T-helper 1 cell treated with Interleukin-12 subunit alpha and Interleukin-12 subunit beta and Interleukin-4 antibody, amounts not matched to agents 30 μg/mL and 1 μg/mL, for 36 hours (primary cell): ENCODE results near the gene EPHA3.

ENCODE experiments used
- H3K27ac Mint-ChIP-seq: one replicate; pipeline ENCODE4 v1.8.0; 2021; ENCODE audit warnings: mild to moderate bottlenecking, mixed read lengths
- H3K27me3 Mint-ChIP-seq: one replicate; pipeline ENCODE4 v1.8.0; 2021; ENCODE audit warnings: low read depth, mixed read lengths
- H3K36me3 Mint-ChIP-seq: one replicate; pipeline ENCODE4 v1.8.0; 2021; ENCODE audit warnings: low read depth, mixed read lengths
- H3K4me1 Mint-ChIP-seq: one replicate; pipeline ENCODE4 v1.8.0; 2021; ENCODE audit warnings: low read depth, mixed read lengths
- H3K4me3 Mint-ChIP-seq: one replicate; pipeline ENCODE4 v1.8.0; 2021; ENCODE audit warnings: mild to moderate bottlenecking, moderate library complexity, mixed read lengths
- H3K9me3 Mint-ChIP-seq: one replicate; pipeline ENCODE4 v1.8.0; 2021; ENCODE audit warnings: mixed read lengths

EPHA3 gene

GRCh38 chr3:89227634-89228033 is 120.2 kb downstream of the EPHA3 start:
- Mint-ChIP-seq H3K27me3 (no peaks in the 10 kb centered on the region), H3K27ac (no peak overlapping the region), H3K4me1 (no peaks in the 10 kb centered on the region), H3K4me3 (no peak overlapping the region), H3K36me3 (no peaks in the 10 kb centered on the region), H3K9me3 (no peaks in the 10 kb centered on the region)

GRCh38 chr3:89232155-89232554 is 124.7 kb downstream of the EPHA3 start:
- H3K4me1 Mint-ChIP-seq = no peaks in the 10 kb centered on the region
- H3K4me3 Mint-ChIP-seq = no peak overlapping the region
- no peaks in the 10 kb centered on the region for H3K36me3 Mint-ChIP-seq
- no peaks in the 10 kb centered on the region for H3K27me3 Mint-ChIP-seq
- no peaks in the 10 kb centered on the region for H3K9me3 Mint-ChIP-seq
- no peak overlapping the region for H3K27ac Mint-ChIP-seq

GRCh38 chr3:89234620-89235019 is 127.2 kb downstream of the EPHA3 start:
- H3K4me1 Mint-ChIP-seq = no peaks in the 10 kb centered on the region
- H3K27me3 Mint-ChIP-seq = no peaks in the 10 kb centered on the region
- H3K4me3 Mint-ChIP-seq = no peak overlapping the region
- H3K9me3 Mint-ChIP-seq = no peaks in the 10 kb centered on the region
- no peak overlapping the region for H3K27ac Mint-ChIP-seq
- H3K36me3 Mint-ChIP-seq = no peaks in the 10 kb centered on the region

GRCh38 chr3:89238846-89239245 is 131.4 kb downstream of the EPHA3 start:
- Mint-ChIP-seq H3K27me3 (no peaks in the 10 kb centered on the region), H3K27ac (no peak overlapping the region), H3K4me3 (no peak overlapping the region), H3K9me3 (no peaks in the 10 kb centered on the region), H3K36me3 (no peaks in the 10 kb centered on the region), H3K4me1 (no peaks in the 10 kb centered on the region)

- Mint-ChIP-seq H3K9me3 (no peaks in the 10 kb centered on the region), H3K27me3 (no peaks in the 10 kb centered on the region), H3K4me3 (no peak overlapping the region), H3K36me3 (no peaks in the 10 kb centered on the region), H3K27ac (no peak overlapping the region), H3K4me1 (no peaks in the 10 kb centered on the region)
These were observed 132.4 kb downstream of the EPHA3 start for GRCh38 chr3:89239774-89240173.

- Mint-ChIP-seq H3K4me3 (no peak overlapping the region), H3K27me3 (no peaks in the 10 kb centered on the region)
These were observed 138.2 kb downstream of the EPHA3 start for GRCh38 chr3:89245612-89246011.

GRCh38 chr3:89246326-89246725 is 138.9 kb downstream of the EPHA3 start:
- Mint-ChIP-seq H3K4me1 (no peaks in the 10 kb centered on the region), H3K4me3 (no peak overlapping the region), H3K9me3 (no peaks in the 10 kb centered on the region), H3K27me3 (no peaks in the 10 kb centered on the region), H3K36me3 (no peaks in the 10 kb centered on the region), H3K27ac (no peak overlapping the region)

More at GRCh38 chr3:89245612-89246011, 138.2 kb downstream of the EPHA3 start:
- Mint-ChIP-seq H3K27ac (no peak overlapping the region), H3K9me3 (no peaks in the 10 kb centered on the region), H3K4me1 (no peaks in the 10 kb centered on the region), H3K36me3 (no peaks in the 10 kb centered on the region)

GRCh38 chr3:89250742-89251141 is 143.3 kb downstream of the EPHA3 start:
- Mint-ChIP-seq H3K9me3 (no peaks in the 10 kb centered on the region), H3K4me3 (no peak overlapping the region)

GRCh38 chr3:89252016-89252415 is 144.6 kb downstream of the EPHA3 start:
- Mint-ChIP-seq H3K36me3 (no peaks in the 10 kb centered on the region), H3K4me1 (no peaks in the 10 kb centered on the region), H3K9me3 (no peaks in the 10 kb centered on the region), H3K27ac (no peak overlapping the region), H3K27me3 (no peaks in the 10 kb centered on the region), H3K4me3 (no peak overlapping the region)

More at GRCh38 chr3:89250742-89251141, 143.3 kb downstream of the EPHA3 start:
- Mint-ChIP-seq H3K36me3 (no peaks in the 10 kb centered on the region), H3K27ac (no peak overlapping the region), H3K27me3 (no peaks in the 10 kb centered on the region), H3K4me1 (no peaks in the 10 kb centered on the region)

GRCh38 chr3:89252860-89253259 is 145.4 kb downstream of the EPHA3 start:
- Mint-ChIP-seq H3K27me3 (no peaks in the 10 kb centered on the region), H3K4me3 (no peak overlapping the region), H3K9me3 (no peaks in the 10 kb centered on the region), H3K36me3 (no peaks in the 10 kb centered on the region), H3K27ac (no peak overlapping the region), H3K4me1 (no peaks in the 10 kb centered on the region)

- Mint-ChIP-seq H3K4me3 (no peak overlapping the region), H3K27ac (no peak overlapping the region)
These were observed 149.0 kb downstream of the EPHA3 start for GRCh38 chr3:89256395-89256794.

GRCh38 chr3:89256882-89257281 is 149.5 kb downstream of the EPHA3 start:
- Mint-ChIP-seq H3K9me3 (peaks cover 3% of the 10 kb centered on the region), H3K27me3 (no peaks in the 10 kb centered on the region)

More at GRCh38 chr3:89256395-89256794, 149.0 kb downstream of the EPHA3 start:
- H3K9me3 Mint-ChIP-seq = peaks cover 3% of the 10 kb centered on the region
- no peaks in the 10 kb centered on the region for H3K27me3 Mint-ChIP-seq
- H3K4me1 Mint-ChIP-seq = no peaks in the 10 kb centered on the region
- H3K36me3 Mint-ChIP-seq = no peaks in the 10 kb centered on the region

GRCh38 chr3:89260721-89261120 is 153.3 kb downstream of the EPHA3 start:
- no peak overlapping the region for H3K4me3 Mint-ChIP-seq
- peaks cover 3% of the 10 kb centered on the region for H3K9me3 Mint-ChIP-seq
- no peaks in the 10 kb centered on the region for H3K4me1 Mint-ChIP-seq
- no peaks in the 10 kb centered on the region for H3K27me3 Mint-ChIP-seq
- H3K36me3 Mint-ChIP-seq = no peaks in the 10 kb centered on the region
- no peak overlapping the region for H3K27ac Mint-ChIP-seq

More at GRCh38 chr3:89256882-89257281, 149.5 kb downstream of the EPHA3 start:
- Mint-ChIP-seq H3K27ac (no peak overlapping the region), H3K4me1 (no peaks in the 10 kb centered on the region), H3K4me3 (no peak overlapping the region), H3K36me3 (no peaks in the 10 kb centered on the region)

- Mint-ChIP-seq H3K36me3 (no peaks in the 10 kb centered on the region), H3K27ac (no peak overlapping the region), H3K9me3 (peaks cover 3% of the 10 kb centered on the region), H3K4me1 (no peaks in the 10 kb centered on the region), H3K27me3 (no peaks in the 10 kb centered on the region), H3K4me3 (no peak overlapping the region)
These were observed 154.3 kb downstream of the EPHA3 start for GRCh38 chr3:89261673-89262072.

- H3K27ac Mint-ChIP-seq = no peak overlapping the region
- H3K27me3 Mint-ChIP-seq = no peaks in the 10 kb centered on the region
- no peaks in the 10 kb centered on the region for H3K36me3 Mint-ChIP-seq
- H3K9me3 Mint-ChIP-seq = peaks cover 3% of the 10 kb centered on the region
- H3K4me3 Mint-ChIP-seq = no peak overlapping the region
- no peaks in the 10 kb centered on the region for H3K4me1 Mint-ChIP-seq
These were observed 155.0 kb downstream of the EPHA3 start for GRCh38 chr3:89262309-89262929.
